Activated B cell treated with CpG ODN at 0.5 μM for 24 hours (primary cell): ENCODE data around the gene OMA1. TPM values are rescaled to one million over a fixed set of nuclear protein-coding genes. Genes with fewer than 3 reads are reported as not detected.

ENCODE experiments used
- ATAC-seq: fragments of 200-7000 bp; cut with Tn5 transposase; one replicate; pipeline ENCODE4 v1.10.0; 2021; ENCODE audit warnings: low read depth, mild to moderate bottlenecking, moderate library complexity
- CTCF ChIA-PET: fragments of 350-600 bp; sonication (Branson Sonifier 250); formaldehyde crosslinking; loops from one replicate; lab custom pipeline; 2021; ENCODE audit warnings: antibody characterized with exemption; lab: Charles Lee
- POLR2A ChIA-PET: fragments of 350-600 bp; sonication (Branson Sonifier 250); formaldehyde crosslinking; loops from one replicate; lab custom pipeline; 2021; ENCODE audit warnings: antibody characterized with exemption; lab: Charles Lee
- DNase-seq: peaks from one replicate; pipeline ENCODE4 v3.0.0; 2022
- H3K27ac Mint-ChIP-seq: one replicate; pipeline ENCODE4 v1.8.0; 2020; ENCODE audit warnings: mixed read lengths
- H3K27me3 Mint-ChIP-seq: one replicate; pipeline ENCODE4 v1.8.0; 2021; ENCODE audit warnings: mixed read lengths
- H3K36me3 Mint-ChIP-seq: one replicate; pipeline ENCODE4 v1.8.0; 2021; ENCODE audit warnings: low read depth, mixed read lengths
- H3K4me1 Mint-ChIP-seq: one replicate; pipeline ENCODE4 v1.8.0; 2021; ENCODE audit warnings: mixed read lengths
- H3K4me3 Mint-ChIP-seq: one replicate; pipeline ENCODE4 v1.8.0; 2020; ENCODE audit warnings: mild to moderate bottlenecking, mixed read lengths
- H3K9me3 Mint-ChIP-seq: one replicate; pipeline ENCODE4 v1.8.0; 2020; ENCODE audit warnings: mixed read lengths
- CTCF ChIP-seq: fragments of 200-600 bp; IDR thresholded peaks from one replicate; pipeline ENCODE4 v1.8.0; 2022; ENCODE audit warnings: antibody characterized with exemption, mild to moderate bottlenecking
- intact Hi-C: fragments of 100-400 bp; cut with micrococcal nuclease; formaldehyde crosslinking; loops from one replicate; pipeline ENCODE4 v1.15.1; 2024
- total RNA-seq: library from RNA; stranded (reverse); gene quantifications from 2 replicates; pipeline ENCODE4 v1.2.3, GENCODE V29; 2022

Gene OMA1
- total RNA-seq, 1 donor from 2014 or later = 48.7 TPM

- ChIA-PET POLR2A (no interaction called here), CTCF (interaction anchor here (0.6 kb wide), 1 partner anchor 1296 kb away, joined by 3 read pairs; no protein-coding TSS in a partner anchor)
- Mint-ChIP-seq H3K4me1 (peaks cover 22% of the 10 kb centered on the region), H3K9me3 (no peaks in the 10 kb centered on the region), H3K27ac (no peak overlapping the region), H3K36me3 (no peaks in the 10 kb centered on the region), H3K4me3 (peak overlapping the region; percentile 21), H3K27me3 (peaks cover 53% of the 10 kb centered on the region)
- ATAC-seq = no peak
- TF ChIP-seq CTCF = no peak
- intact Hi-C loops = no loop called here
- no peak for DNase-seq
Observed at GRCh38 chr1:58577654-58578030, 31.1 kb upstream of the OMA1 start.

- Mint-ChIP-seq H3K4me1 (peaks cover 22% of the 10 kb centered on the region), H3K4me3 (peak within 1 kb of the TSS; percentile 75), H3K36me3 (no peaks in the 10 kb centered on the region), H3K27ac (no peak within 1 kb of the TSS), H3K27me3 (peaks cover 57% of the 10 kb centered on the region), H3K9me3 (no peaks in the 10 kb centered on the region)
- no peak for TF ChIP-seq CTCF
- ATAC-seq (no peak), DNase-seq (peak; percentile 16)
- ChIA-PET POLR2A (no interaction called here), CTCF (interaction anchor here (0.6 kb wide), 1 partner anchor 1297 kb away, joined by 3 read pairs; no protein-coding TSS in a partner anchor)
- intact Hi-C loops = no loop called here
Observed at GRCh38 chr1:58576727-58577653, 30.5 kb upstream of the OMA1 start, which contains the start of gene TACSTD2. TSS of gene TACSTD2 (minus strand) at chr1:58577252. CDS start at chr1:58577156, 96 bp downstream.

GRCh38 chr1:58576325-58576726 lies 29.8 kb upstream of the OMA1 start:
- Mint-ChIP-seq H3K36me3 (no peaks in the 10 kb centered on the region), H3K4me3 (peak overlapping the region; percentile 75), H3K27ac (no peak overlapping the region), H3K9me3 (no peaks in the 10 kb centered on the region), H3K27me3 (peaks cover 64% of the 10 kb centered on the region), H3K4me1 (peaks cover 22% of the 10 kb centered on the region)
- DNase-seq (no peak), ATAC-seq (no peak)
- ChIA-PET POLR2A (no interaction called here), CTCF (no interaction called here)
- intact Hi-C loops = no loop called here
- no peak for TF ChIP-seq CTCF

- Mint-ChIP-seq H3K9me3 (no peaks in the 10 kb centered on the region), H3K36me3 (no peaks in the 10 kb centered on the region), H3K27me3 (peaks cover 63% of the 10 kb centered on the region)
Observed at GRCh38 chr1:58575551-58576324, 29.2 kb upstream of the OMA1 start.

More at GRCh38 chr1:58575551-58576324, 29.2 kb upstream of the OMA1 start:
- TF ChIP-seq CTCF = no peak
- ATAC-seq = no peak
- Mint-ChIP-seq H3K4me3 (peak overlapping the region; percentile 75), H3K27ac (no peak overlapping the region), H3K4me1 (peaks cover 22% of the 10 kb centered on the region)
- no peak for DNase-seq
- ChIA-PET CTCF (no interaction called here), POLR2A (no interaction called here)
- intact Hi-C loops = no loop called here
